ENCODE results near the gene AOPEP. TPM values are rescaled to one million over a fixed set of nuclear protein-coding genes. Genes with fewer than 3 reads are reported as not detected.

Gene AOPEP
- total RNA-seq, 1 experiment from 2014 or later: 14.4 TPM

GRCh38 chr9:94680621-94681020 lies 45.9 kb upstream of the AOPEP start:
- ChIA-PET CTCF (interaction anchor here (0.7 to 4.3 kb wide), 21 partner anchors 11 to 655 kb away, joined by 3 to 32 read pairs (median 6); partner anchors contain the start of gene AOPEP), POLR2A (interaction anchor here (1.0 kb wide), 1 partner anchor 126 kb away, joined by 3 read pairs; no protein-coding TSS in a partner anchor)
- Mint-ChIP-seq H3K4me1 (peaks cover 11% of the 10 kb centered on the region), H3K27me3 (ENCODE audit: low read depth) (peaks cover 5% of the 10 kb centered on the region; the same call in 1 of the 2 replicates), H3K36me3 (no peaks in the 10 kb centered on the region), H3K27ac (no peak overlapping the region), H3K4me3 (no peak overlapping the region), H3K9me3 (peaks cover 9% of the 10 kb centered on the region)
- TF ChIP-seq E2F1 (CRISPR knock-in tag; IDR thresholded peaks at IDR 0.05): no peak
- TF ChIP-seq CBFB (CRISPR knock-in tag; IDR thresholded peaks at IDR 0.05; ENCODE audit: low read depth): no peak
- no peak for TF ChIP-seq HMGA2 (CRISPR knock-in tag; IDR thresholded peaks at IDR 0.05)
- TF ChIP-seq GABPB1 (CRISPR knock-in tag; IDR thresholded peaks at IDR 0.05): no peak
- TF ChIP-seq, protein P1, sequence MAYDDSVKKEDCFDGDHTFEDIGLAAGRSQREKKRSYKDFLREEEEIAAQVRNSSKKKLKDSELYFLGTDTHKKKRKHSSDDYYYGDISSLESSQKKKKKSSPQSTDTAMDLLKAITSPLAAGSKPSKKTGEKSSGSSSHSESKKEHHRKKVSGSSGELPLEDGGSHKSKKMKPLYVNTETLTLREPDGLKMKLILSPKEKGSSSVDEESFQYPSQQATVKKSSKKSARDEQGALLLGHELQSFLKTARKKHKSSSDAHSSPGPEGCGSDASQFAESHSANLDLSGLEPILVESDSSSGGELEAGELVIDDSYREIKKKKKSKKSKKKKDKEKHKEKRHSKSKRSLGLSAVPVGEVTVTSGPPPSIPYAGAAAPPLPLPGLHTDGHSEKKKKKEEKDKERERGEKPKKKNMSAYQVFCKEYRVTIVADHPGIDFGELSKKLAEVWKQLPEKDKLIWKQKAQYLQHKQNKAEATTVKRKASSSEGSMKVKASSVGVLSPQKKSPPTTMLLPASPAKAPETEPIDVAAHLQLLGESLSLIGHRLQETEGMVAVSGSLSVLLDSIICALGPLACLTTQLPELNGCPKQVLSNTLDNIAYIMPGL (CRISPR knock-in tag; IDR thresholded peaks at IDR 0.05): no peak
- no peak for TF ChIP-seq ZNF532 (CRISPR knock-in tag; IDR thresholded peaks at IDR 0.05; ENCODE audit: borderline replicate concordance)
- no peak for TF ChIP-seq CREB1 (CRISPR knock-in tag; IDR thresholded peaks at IDR 0.05)
- TF ChIP-seq, protein P2, sequence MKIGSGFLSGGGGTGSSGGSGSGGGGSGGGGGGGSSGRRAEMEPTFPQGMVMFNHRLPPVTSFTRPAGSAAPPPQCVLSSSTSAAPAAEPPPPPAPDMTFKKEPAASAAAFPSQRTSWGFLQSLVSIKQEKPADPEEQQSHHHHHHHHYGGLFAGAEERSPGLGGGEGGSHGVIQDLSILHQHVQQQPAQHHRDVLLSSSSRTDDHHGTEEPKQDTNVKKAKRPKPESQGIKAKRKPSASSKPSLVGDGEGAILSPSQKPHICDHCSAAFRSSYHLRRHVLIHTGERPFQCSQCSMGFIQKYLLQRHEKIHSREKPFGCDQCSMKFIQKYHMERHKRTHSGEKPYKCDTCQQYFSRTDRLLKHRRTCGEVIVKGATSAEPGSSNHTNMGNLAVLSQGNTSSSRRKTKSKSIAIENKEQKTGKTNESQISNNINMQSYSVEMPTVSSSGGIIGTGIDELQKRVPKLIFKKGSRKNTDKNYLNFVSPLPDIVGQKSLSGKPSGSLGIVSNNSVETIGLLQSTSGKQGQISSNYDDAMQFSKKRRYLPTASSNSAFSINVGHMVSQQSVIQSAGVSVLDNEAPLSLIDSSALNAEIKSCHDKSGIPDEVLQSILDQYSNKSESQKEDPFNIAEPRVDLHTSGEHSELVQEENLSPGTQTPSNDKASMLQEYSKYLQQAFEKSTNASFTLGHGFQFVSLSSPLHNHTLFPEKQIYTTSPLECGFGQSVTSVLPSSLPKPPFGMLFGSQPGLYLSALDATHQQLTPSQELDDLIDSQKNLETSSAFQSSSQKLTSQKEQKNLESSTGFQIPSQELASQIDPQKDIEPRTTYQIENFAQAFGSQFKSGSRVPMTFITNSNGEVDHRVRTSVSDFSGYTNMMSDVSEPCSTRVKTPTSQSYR (CRISPR knock-in tag; IDR thresholded peaks at IDR 0.05): no peak
- no peak for TF ChIP-seq ESRRA (CRISPR knock-in tag; IDR thresholded peaks at IDR 0.05; ENCODE audit: borderline replicate concordance)
- TF ChIP-seq ZNF121 (CRISPR knock-in tag; IDR thresholded peaks at IDR 0.05): no peak
- no peak for TF ChIP-seq NR3C1 (CRISPR knock-in tag; conservative IDR thresholded peaks at IDR 0.05; ENCODE audit: low read depth)
- TF ChIP-seq TCF7 (CRISPR knock-in tag; IDR thresholded peaks at IDR 0.05; ENCODE audit: low read depth): no peak
- no peak for TF ChIP-seq OVOL2 (CRISPR knock-in tag; IDR thresholded peaks at IDR 0.05; ENCODE audit: borderline replicate concordance)
- TF ChIP-seq FOXP1 (CRISPR knock-in tag; IDR thresholded peaks at IDR 0.05; ENCODE audit: borderline replicate concordance): no peak
- no peak for ATAC-seq
- no peak for DNase-seq (ENCODE audit: low spot score)

DNA sequence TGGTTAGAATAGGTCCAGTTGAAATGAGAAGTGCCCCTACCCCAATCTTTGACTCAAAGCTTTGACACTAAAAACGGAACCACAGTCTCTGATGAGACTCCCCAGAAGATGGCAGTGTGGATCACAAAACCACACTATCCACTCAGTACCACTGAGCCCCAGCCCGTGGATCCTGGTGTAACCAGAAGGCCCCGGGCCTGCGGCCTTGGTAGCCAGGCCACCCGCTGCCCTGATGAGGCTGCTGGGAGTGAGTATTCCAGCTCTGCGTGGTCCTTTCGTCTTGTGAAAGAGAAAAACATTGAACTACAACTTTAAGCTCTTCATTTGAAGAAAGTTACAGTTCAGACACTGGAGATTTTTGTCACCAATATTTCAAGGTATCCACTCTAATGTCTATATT lies 45.0 kb upstream of the AOPEP start:
- H3K27ac Mint-ChIP-seq: no peak overlapping the region
- DNase-seq (ENCODE audit: low spot score) (peak; percentile 68), ATAC-seq (peak; percentile 97)
- H3K36me3 Mint-ChIP-seq: no peaks in the 10 kb centered on the region
- H3K4me3 Mint-ChIP-seq: no peak overlapping the region
- CTCF ChIA-PET: interaction anchor here (0.6 to 4.3 kb wide), 31 partner anchors 8 to 655 kb away, joined by 3 to 32 read pairs (median 4); partner anchors contain the start of gene AOPEP
- H3K4me1 Mint-ChIP-seq: peaks cover 11% of the 10 kb centered on the region
- TF ChIP-seq, protein P3, sequence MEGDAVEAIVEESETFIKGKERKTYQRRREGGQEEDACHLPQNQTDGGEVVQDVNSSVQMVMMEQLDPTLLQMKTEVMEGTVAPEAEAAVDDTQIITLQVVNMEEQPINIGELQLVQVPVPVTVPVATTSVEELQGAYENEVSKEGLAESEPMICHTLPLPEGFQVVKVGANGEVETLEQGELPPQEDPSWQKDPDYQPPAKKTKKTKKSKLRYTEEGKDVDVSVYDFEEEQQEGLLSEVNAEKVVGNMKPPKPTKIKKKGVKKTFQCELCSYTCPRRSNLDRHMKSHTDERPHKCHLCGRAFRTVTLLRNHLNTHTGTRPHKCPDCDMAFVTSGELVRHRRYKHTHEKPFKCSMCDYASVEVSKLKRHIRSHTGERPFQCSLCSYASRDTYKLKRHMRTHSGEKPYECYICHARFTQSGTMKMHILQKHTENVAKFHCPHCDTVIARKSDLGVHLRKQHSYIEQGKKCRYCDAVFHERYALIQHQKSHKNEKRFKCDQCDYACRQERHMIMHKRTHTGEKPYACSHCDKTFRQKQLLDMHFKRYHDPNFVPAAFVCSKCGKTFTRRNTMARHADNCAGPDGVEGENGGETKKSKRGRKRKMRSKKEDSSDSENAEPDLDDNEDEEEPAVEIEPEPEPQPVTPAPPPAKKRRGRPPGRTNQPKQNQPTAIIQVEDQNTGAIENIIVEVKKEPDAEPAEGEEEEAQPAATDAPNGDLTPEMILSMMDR (IDR thresholded peaks at IDR 0.05): 0 out of 2 replicates have a peak, but pooled peaks have one; percentile 36
- TF ChIP-seq NR3C1 (CRISPR knock-in tag; conservative IDR thresholded peaks at IDR 0.05; ENCODE audit: low read depth): no peak
- POLR2A ChIA-PET: interaction anchor here (0.8 to 0.9 kb wide), 2 partner anchors 25 to 45 kb away, joined by 4 read pairs; no protein-coding TSS in a partner anchor
- peaks cover 5% of the 10 kb centered on the region; the same call in 1 of the 2 replicates for H3K27me3 Mint-ChIP-seq (ENCODE audit: low read depth)
- peaks cover 7% of the 10 kb centered on the region for H3K9me3 Mint-ChIP-seq

Measured in WTC11 (cell line).